Panc1 (cell line): ENCODE measurements around the gene SMYD2. TPM values are rescaled to one million over a fixed set of nuclear protein-coding genes. Genes with fewer than 3 reads are reported as not detected.

Experiments used
- ATAC-seq: fragments of 200-7000 bp; cut with Tn5 transposase; 2 replicates; pipeline ENCODE4 v1.9.1; 2020; ENCODE audit warnings: mild to moderate bottlenecking, moderate library complexity
- BruUV-seq: library from RNA; stranded (reverse); fragments of 400-500 nt; replicated peaks from 2 replicates; lab custom pipeline; 2021; lab: Mats Ljungman, UMichigan
- CTCF ChIA-PET: fragments of 300-600 bp; sonication (Branson Sonifier 250); formaldehyde crosslinking; loops from one replicate; lab custom pipeline; 2022; ENCODE audit warnings: antibody characterized with exemption; lab: Charles Lee
- POLR2A ChIA-PET: fragments of 300-600 bp; sonication (Branson Sonifier 250); formaldehyde crosslinking; loops from one replicate; lab custom pipeline; 2022; ENCODE audit warnings: antibody characterized with exemption; lab: Charles Lee
- DNase-seq: peaks from one replicate; pipeline ENCODE4 v3.0.0-alpha.2; 2010; ENCODE audit warnings: low read depth, low spot score
- H3K27ac ChIP-seq: 2 replicates; pipeline ENCODE4 v1.5.1; 2011; ENCODE audit warnings: mild to moderate bottlenecking, low read length, inconsistent platforms
- H3K27me3 ChIP-seq: fragments of 200-500 bp; sonication (Bioruptor generic); 2 replicates; pipeline ENCODE4 v1.6.0; 2014; ENCODE audit warnings: low read length, inconsistent platforms; ENCODE audit not compliant: control insufficient read depth, insufficient read depth
- H3K36me3 ChIP-seq: fragments of 200-500 bp; sonication (Bioruptor generic); 2 replicates; pipeline ENCODE4 v1.5.1; 2014; ENCODE audit warnings: inconsistent platforms, mild to moderate bottlenecking, low read length, moderate library complexity; ENCODE audit not compliant: control insufficient read depth, insufficient read depth
- H3K4me1 ChIP-seq: 2 replicates; pipeline ENCODE4 v1.5.1; 2011; ENCODE audit warnings: inconsistent platforms, mild to moderate bottlenecking, low read length, moderate library complexity; ENCODE audit not compliant: control insufficient read depth, insufficient read depth
- H3K4me3 ChIP-seq, 2 experiments: 2 replicates each; pipeline ENCODE4 v1.5.1; 2011 to 2012; ENCODE audit warnings: low read depth in 2 of 2, low read length in 2 of 2, mild to moderate bottlenecking in 2 of 2, inconsistent platforms in 1 of 2, moderate library complexity in 1 of 2
- H3K9me3 ChIP-seq: fragments of 200-500 bp; sonication (Bioruptor generic); 2 replicates; pipeline ENCODE4 v1.5.1; 2014; ENCODE audit warnings: low read depth, mild to moderate bottlenecking, inconsistent platforms, low read length, moderate library complexity; ENCODE audit not compliant: control insufficient read depth, insufficient read depth
- POLR2AphosphoS5 ChIP-seq: IDR thresholded peaks from 2 replicates; pipeline ENCODE4 v1.6.1; 2012; ENCODE audit warnings: mild to moderate bottlenecking, low read depth, low read length, moderate library complexity
- SIN3A ChIP-seq: IDR thresholded peaks from 2 replicates; pipeline ENCODE4 v1.6.1; 2012; ENCODE audit warnings: low read depth, mild to moderate bottlenecking, low read length, moderate library complexity, borderline replicate concordance; ENCODE audit not compliant: insufficient read depth
- TCF7L2 ChIP-seq: IDR thresholded peaks from 2 replicates; pipeline ENCODE4 v1.6.1; 2011; ENCODE audit warnings: mild to moderate bottlenecking, low read depth, low read length, inconsistent platforms
- in situ Hi-C: cut with HindIII; loops from 2 replicates; pipeline ENCODE4 v1.10.0; 2016; ENCODE audit warnings: low sequenced_read_pairs, low pct_unique_long_range_greater_than_20kb
- intact Hi-C: fragments of 100-400 bp; cut with micrococcal nuclease; formaldehyde crosslinking; loops from one replicate; pipeline ENCODE4 v1.10.0; 2022; ENCODE audit not compliant: unreplicated experiment
- total RNA-seq: library from RNA; stranded (reverse); gene quantifications from one replicate; pipeline ENCODE4 v1.2.1, GENCODE V29; 2021; ENCODE audit not compliant: unreplicated experiment
- TF ChIP-seq, protein P1 (sequence below): fragments of 450-650 bp; IDR thresholded peaks from 2 replicates; pipeline ENCODE4 v1.5.1; 2017; ENCODE audit warnings: mild to moderate bottlenecking
- TF ChIP-seq, protein P2 (sequence below), 2 experiments: IDR thresholded peaks; 2 replicates each; pipeline ENCODE4 v1.6.1; 2011 to 2012; ENCODE audit warnings: low read depth in 2 of 2, control low read depth in 1 of 2, low read length in 1 of 2, mild to moderate bottlenecking in 1 of 2, moderate library complexity in 1 of 2; ENCODE audit not compliant: insufficient read depth in 1 of 2

Gene SMYD2
- total RNA-seq, 1 experiment from 2014 or later, result 31.0 TPM

DNA sequence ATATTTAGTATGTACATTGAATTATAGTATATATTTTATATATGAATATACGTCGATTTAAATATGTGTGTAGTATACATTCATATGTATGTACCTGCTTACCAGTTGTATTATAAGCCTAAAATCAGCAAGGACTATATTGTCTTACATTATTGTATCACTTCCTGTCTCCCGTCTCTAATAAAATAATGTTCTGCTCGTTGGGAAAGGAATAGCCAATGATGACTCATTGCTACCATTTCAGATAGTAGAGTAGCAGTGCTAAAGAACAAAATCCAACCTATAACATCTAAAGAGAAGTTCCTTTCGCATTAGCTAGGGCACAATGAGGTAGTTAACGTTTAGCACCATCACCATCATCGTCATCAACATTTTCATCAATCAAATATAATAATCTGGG is 39.9 kb upstream of the SMYD2 start:
- H3K4me1 ChIP-seq, result no peaks in the 10 kb centered on the region
- TF ChIP-seq, protein P1, sequence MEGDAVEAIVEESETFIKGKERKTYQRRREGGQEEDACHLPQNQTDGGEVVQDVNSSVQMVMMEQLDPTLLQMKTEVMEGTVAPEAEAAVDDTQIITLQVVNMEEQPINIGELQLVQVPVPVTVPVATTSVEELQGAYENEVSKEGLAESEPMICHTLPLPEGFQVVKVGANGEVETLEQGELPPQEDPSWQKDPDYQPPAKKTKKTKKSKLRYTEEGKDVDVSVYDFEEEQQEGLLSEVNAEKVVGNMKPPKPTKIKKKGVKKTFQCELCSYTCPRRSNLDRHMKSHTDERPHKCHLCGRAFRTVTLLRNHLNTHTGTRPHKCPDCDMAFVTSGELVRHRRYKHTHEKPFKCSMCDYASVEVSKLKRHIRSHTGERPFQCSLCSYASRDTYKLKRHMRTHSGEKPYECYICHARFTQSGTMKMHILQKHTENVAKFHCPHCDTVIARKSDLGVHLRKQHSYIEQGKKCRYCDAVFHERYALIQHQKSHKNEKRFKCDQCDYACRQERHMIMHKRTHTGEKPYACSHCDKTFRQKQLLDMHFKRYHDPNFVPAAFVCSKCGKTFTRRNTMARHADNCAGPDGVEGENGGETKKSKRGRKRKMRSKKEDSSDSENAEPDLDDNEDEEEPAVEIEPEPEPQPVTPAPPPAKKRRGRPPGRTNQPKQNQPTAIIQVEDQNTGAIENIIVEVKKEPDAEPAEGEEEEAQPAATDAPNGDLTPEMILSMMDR, result no peak
- TF ChIP-seq SIN3A (no peak), POLR2AphosphoS5 (no peak), TCF7L2 (no peak)
- TF ChIP-seq, protein P2, sequence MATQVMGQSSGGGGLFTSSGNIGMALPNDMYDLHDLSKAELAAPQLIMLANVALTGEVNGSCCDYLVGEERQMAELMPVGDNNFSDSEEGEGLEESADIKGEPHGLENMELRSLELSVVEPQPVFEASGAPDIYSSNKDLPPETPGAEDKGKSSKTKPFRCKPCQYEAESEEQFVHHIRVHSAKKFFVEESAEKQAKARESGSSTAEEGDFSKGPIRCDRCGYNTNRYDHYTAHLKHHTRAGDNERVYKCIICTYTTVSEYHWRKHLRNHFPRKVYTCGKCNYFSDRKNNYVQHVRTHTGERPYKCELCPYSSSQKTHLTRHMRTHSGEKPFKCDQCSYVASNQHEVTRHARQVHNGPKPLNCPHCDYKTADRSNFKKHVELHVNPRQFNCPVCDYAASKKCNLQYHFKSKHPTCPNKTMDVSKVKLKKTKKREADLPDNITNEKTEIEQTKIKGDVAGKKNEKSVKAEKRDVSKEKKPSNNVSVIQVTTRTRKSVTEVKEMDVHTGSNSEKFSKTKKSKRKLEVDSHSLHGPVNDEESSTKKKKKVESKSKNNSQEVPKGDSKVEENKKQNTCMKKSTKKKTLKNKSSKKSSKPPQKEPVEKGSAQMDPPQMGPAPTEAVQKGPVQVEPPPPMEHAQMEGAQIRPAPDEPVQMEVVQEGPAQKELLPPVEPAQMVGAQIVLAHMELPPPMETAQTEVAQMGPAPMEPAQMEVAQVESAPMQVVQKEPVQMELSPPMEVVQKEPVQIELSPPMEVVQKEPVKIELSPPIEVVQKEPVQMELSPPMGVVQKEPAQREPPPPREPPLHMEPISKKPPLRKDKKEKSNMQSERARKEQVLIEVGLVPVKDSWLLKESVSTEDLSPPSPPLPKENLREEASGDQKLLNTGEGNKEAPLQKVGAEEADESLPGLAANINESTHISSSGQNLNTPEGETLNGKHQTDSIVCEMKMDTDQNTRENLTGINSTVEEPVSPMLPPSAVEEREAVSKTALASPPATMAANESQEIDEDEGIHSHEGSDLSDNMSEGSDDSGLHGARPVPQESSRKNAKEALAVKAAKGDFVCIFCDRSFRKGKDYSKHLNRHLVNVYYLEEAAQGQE (IDR thresholded peaks at IDR 0.05; ENCODE audit: insufficient read depth in 1 of 2, low read depth in 2 of 2, low read length in 1 of 2), result no peak
- H3K27ac ChIP-seq, result no peak overlapping the region
- ChIA-PET CTCF (no interaction called here), POLR2A (no interaction called here)
- no peaks in the 10 kb centered on the region for H3K36me3 ChIP-seq
- H3K9me3 ChIP-seq, result no peaks in the 10 kb centered on the region
- H3K4me3 ChIP-seq, result no peak overlapping the region
- ATAC-seq (no peak), DNase-seq (no peak)
- H3K27me3 ChIP-seq, result peaks cover 13% of the 10 kb centered on the region; the same call in 1 of the 2 replicates
- in situ Hi-C loops, result no loop called here
- no TSS peak for BruUV-seq
- intact Hi-C loops, result no loop called here

DNA sequence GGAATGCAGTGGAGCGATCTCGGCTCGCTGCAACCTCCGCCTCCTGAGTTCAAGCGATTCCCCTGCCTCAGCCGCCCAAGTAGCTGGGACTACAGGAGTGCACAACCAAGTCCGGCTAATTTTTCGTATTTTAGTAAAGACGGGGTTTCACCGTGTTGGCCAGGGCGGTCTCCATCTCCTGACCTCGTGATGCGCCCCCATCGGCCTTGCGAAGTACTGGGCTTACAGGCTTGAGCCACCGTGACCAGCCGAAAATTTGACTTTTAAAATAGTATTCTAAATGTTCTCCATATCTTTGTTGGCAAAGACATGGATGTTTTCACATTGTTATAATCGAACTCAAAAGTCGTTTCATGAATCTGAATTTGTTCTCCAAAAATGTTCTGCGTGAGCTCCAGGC is 36.7 kb upstream of the SMYD2 start:
- in situ Hi-C loops (no loop called here), intact Hi-C loops (no loop called here)
- Histone ChIP-seq H3K4me1 (no peaks in the 10 kb centered on the region), H3K27ac (no peak overlapping the region), H3K27me3 (peaks cover 16% of the 10 kb centered on the region; the same call in 1 of the 2 replicates), H3K9me3 (no peaks in the 10 kb centered on the region), H3K4me3 (no peak overlapping the region), H3K36me3 (no peaks in the 10 kb centered on the region)
- ChIA-PET CTCF (no interaction called here), POLR2A (no interaction called here)
- TF ChIP-seq POLR2AphosphoS5, result no peak
- TF ChIP-seq SIN3A, result no peak
- TF ChIP-seq, protein P1, result no peak
- no peak for TF ChIP-seq TCF7L2
- TF ChIP-seq, protein P2 (IDR thresholded peaks at IDR 0.05; ENCODE audit: insufficient read depth in 1 of 2, low read depth in 2 of 2, low read length in 1 of 2), result no peak
- BruUV-seq, result no TSS peak
- DNase-seq (no peak), ATAC-seq (no peak)
